Measurements from ENCODE around the gene FASLG.

FASLG gene

GRCh38 chr1:172646653-172647052 lies 12.2 kb upstream of the FASLG start:
- DNase-seq (ENCODE audit: low read depth, low spot score) = no peak

DNA sequence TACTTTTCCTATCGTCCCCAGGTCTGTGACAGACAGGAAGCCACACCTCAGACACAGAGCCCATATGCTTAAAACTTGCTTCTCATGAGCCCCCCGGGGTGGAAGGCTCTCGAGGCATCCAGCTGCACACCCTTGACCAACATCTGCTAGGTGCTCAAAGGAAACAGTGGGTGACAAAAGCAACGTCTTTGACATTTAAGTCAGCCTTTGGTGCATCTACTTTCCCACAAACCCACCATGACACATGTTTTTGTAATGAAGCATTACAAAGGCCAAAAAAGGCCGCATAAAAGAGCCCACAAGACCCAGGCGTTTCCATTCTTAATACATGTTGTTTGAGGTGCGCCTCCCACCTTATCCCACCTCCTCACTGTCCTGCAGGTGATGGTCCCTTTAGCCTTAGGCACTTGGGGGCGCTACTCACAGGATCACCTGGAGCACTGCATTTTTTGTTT lies 11.8 kb upstream of the FASLG start:
- DNase-seq (ENCODE audit: low read depth, low spot score) = no peak

DNA sequence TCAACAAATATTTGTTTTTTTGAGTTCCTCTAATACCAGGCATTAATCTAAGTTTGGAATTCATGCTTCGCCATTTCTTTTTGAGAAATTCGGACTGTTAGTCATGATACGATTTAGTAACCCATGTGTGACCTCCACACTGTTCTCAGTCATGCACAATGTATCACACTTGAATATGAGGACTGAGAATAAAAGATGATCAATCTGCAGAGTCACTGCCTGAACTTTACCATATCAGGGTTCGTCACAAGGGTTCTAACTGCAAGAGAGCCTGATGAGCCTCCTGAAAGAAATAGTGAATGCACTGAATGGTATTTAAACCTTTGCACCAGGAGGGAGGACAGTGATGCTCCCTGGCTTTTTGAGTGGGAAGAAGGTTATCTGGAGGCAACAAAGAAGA lies 10.9 kb upstream of the FASLG start:
- no peak for DNase-seq (ENCODE audit: low read depth, low spot score)

DNA sequence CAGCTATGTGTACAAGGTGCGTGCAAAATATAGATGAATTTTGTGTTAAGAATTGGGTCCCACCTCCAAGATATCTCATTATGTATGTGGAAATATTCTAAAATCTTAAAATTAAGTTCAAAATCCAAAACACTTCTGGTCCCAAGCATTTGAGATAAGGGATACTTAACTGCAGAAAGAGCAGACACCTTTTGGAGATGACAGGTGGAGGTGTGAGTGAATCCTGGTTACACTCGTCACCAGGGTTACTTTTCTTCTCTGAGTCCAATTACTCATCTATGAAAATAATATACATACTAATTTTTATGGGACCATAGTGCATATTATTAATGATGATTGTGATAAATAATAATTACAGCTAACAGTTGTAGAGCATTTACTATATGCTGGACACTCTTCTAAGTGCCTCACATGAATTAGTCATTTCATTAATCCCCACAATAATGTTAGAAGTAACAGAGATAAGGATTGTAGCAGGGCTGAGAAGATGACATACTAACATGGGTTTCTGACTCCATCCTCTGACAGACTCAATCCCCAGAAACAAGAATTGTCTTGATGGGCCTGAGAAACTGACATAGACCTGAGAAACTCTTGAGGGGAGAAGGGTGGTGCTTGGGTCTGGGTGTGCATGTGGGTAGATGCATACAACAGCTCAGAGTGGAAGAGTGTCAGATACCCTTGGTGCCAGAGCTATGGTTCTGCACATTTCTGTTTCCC lies 8.3 kb upstream of the FASLG start:
- no peak for DNase-seq (ENCODE audit: low read depth, low spot score)

DNA sequence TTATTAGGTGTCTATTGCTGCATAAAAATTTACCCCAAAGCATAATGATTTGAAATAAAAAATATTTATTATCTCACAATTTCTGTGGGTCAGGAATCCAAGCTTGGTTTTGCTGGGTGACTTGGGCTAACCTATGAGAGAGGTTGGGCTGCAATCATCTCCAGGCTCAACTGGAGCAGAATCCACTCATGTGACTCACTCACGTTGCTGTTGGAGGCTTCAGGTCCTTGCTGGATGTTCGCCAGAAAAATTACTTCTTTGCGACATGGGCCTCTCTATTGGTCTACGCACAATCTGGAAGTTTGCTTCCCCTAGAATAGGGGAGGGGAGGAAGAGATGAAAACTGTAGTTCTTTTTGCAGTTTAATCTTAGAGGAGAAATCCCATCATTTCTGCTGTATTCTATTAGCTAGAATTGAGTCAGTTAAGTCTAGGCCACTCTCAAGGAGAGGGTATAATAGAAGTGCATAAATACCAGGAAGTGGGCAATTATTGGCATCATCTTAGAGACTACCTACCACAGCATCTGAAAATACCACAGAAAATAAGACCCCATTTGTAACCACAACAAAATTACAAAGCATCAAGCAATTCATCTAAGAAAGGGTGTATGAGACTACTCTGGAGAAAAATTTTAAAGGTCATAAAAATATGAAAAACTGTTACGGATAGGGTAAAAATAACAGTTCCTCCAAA lies 5.7 kb upstream of the FASLG start:
- no peak for DNase-seq (ENCODE audit: low read depth, low spot score)

GRCh38 chr1:172654535-172654934 lies 4.4 kb upstream of the FASLG start:
- no peak for DNase-seq (ENCODE audit: low read depth, low spot score)

DNA sequence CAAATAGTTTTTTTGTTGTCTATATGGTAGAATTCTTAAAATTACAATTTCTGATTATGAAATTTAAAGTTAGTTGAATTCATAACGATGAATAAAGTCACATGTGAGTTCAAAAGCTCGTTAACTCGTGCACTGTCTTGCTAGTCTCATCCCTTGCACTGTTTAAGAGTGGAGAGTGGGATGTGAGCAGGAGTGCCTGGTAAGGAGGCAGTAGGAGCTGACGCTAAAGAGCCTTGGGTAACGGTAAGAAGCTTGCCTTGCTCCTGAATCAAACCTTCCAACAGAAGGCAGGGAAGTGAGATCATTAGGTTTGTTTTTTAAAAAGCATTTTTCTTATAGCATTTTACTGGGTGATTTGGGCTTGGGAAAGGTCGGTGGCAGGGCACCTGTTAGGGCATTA lies 2.3 kb upstream of the FASLG start:
- no peak for DNase-seq (ENCODE audit: low read depth, low spot score)

DNA sequence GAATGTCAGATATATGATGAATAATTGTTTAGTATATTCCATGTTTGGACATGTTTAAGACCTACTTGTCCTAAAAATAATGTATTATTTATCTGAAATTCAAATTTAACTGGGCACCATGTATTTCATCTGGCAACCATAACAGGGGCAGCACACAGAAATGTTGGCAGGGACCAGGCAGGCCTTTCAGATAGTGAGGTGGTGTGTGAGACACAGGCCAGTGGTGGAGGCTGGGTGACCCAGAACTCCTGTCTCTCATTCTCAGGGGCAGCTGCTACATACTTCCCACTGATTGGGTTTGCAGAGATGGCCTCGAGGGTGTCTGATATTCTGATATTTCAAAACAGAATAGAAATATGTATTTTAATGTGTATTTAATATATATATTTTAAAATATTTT lies 1.3 kb upstream of the FASLG start:
- no peak for DNase-seq (ENCODE audit: low read depth, low spot score)

GRCh38 chr1:172661107-172661506 lies 2.2 kb downstream of the FASLG start:
- DNase-seq (ENCODE audit: low read depth, low spot score) = no peak

DNA sequence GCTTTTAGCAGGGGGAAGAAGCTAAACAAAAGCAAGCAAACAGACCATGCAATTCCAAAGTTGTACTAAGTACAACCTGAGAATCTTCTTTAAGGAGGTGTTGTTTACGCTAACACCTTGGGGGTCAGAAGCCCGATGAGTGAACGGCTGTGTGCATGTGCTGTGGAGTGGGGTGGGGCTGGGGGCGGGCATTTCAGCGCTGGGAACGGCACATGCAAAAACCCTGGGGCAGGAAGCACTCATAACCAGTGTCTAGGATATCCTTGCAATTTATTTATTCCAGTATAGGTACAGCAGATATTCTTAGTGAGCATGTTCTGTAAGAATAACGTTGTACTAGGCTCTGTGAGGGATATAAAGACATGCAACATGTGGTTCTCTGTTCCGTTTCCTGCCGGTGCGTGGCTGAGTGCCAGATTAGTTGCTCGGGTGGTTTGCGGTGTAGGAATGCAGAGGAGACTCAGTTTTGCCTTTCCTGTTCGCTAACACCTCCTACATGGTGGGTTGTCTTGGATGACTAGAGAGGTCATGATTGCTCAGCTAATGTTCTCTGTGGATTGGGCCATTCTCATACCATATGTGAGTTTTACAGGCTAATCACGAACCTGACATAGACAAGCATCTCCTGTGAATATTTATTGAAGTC lies 3.7 kb downstream of the FASLG start:
- DNase-seq (ENCODE audit: low read depth, low spot score) = no peak

DNA sequence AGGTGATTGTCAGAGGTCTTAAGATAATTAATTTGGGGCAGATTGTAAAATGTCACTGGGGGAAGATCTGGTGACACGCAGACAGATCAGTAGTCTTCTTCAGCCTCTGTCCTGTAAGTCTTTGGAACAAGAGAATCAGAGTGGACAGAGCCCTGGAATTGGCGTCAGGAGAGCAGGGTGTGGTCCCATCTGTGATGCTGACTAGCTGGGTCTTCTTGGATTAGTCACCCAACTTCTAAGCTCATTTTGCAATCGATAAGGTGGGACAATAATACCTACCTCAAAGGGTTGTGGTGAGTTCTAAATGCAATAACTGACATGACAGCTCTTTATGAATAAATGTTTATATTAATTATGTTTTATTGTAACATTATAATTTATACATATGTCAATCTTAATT lies 4.8 kb downstream of the FASLG start:
- DNase-seq (ENCODE audit: low read depth, low spot score) = no peak

GRCh38 chr1:172668097-172668496 lies 9.2 kb downstream of the FASLG start:
- DNase-seq (ENCODE audit: low read depth, low spot score) = no peak

- no peak for DNase-seq (ENCODE audit: low read depth, low spot score)
Measured at GRCh38 chr1:172669011-172669410, 10.1 kb downstream of the FASLG start.

DNA sequence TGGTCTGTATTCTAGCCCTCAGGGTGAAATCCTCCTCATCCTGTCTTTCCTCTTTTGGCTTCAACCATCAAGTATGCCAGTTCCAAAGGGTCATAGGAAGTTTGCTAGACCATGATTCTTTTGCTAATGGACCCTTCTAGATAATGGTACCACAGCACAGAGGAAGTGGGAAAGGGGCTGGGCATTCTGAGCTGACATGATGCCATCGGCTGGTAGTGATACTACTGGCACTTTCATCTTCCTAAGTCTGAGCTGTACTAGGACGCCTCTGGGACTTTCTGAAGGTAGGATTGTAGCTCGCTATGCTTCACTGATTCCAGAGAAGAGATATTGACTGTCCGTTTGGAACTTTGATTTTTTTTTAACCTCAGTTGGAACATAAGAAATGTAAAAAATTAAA lies 11.4 kb downstream of the FASLG start:
- no peak for DNase-seq (ENCODE audit: low read depth, low spot score)

GRCh38 chr1:172670791-172671190 lies 11.9 kb downstream of the FASLG start:
- no peak for DNase-seq (ENCODE audit: low read depth, low spot score)

DNA sequence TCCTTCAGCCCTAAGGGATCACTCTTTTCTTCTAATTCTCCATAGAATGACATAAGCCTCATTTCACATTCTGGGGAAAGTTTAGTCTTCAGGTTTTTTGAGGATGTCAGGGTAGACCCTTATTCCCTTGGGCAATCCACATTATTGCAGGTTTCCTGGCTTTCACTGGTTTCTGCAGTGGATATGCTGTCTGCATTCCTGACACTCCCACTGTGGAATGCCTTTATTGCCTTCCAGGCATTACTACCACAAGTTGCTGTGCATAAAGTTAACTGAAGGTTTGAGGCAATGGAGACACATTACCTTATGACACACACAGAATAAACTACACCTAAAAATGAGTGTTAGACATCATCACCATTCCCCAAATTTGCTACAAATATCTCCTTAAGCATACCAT lies 12.7 kb downstream of the FASLG start:
- no peak for DNase-seq (ENCODE audit: low read depth, low spot score)

DNA sequence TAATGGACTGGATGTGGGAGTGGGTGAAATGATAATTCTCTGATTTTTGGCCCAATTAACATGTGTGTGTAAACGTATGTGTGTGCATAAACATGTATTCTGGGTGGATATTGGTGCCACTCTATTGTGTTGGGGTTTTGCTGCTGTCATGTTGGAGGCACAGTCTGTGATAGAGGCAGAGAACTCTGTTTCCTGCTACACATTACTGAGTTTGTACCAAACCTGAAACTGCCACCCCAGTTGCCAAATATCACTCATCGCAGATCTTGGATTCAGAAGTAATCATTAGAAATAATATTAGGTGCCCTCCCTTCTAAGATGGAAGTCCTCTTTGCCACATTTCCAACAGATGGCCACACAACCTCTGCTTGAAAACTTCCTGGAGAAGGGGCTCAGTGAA lies 13.8 kb downstream of the FASLG start:
- DNase-seq (ENCODE audit: low read depth, low spot score) = no peak

GRCh38 chr1:172673761-172674160 lies 14.9 kb downstream of the FASLG start:
- no peak for DNase-seq (ENCODE audit: low read depth, low spot score)

GRCh38 chr1:172674831-172675613 lies 16.1 kb downstream of the FASLG start:
- no peak for DNase-seq (ENCODE audit: low read depth, low spot score)

DNA sequence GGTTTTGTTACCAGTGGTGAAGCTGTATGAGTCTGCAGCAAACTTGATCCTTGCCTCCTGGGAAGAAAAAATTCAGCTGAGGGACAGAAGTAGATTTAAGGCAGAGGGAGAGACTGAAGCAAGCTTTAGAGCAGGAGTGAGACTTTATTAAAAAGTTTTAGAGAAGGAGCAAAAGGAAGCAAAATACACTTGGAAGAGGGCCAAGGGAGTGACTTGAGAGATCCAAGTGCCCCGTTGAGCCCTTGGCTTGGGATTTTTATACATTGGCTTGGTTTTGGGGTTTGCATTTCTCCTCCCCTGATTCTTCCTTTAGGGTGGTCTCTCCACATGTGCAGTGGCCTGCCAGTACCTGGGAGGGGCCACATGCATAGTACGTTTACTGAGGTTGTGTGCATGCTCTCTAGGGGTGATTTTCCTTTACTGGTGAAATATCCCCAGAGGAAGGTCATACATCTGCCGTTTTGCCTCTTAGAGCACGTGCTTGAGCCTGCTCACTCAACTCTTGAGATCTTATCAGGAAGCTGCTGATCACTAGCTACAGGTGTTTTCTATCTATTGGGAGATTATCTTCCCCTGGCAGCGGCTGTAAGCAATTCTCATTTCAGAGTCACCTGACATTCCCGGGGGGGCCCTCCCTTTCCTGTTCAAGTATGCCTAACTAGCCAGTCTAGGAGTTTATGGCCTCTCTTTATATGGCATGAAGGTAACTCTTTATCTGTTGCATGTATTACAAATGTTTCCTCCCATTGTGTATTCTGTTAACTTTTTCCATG lies 20.3 kb downstream of the FASLG start:
- DNase-seq (ENCODE audit: low read depth, low spot score) = no peak

- DNase-seq (ENCODE audit: low read depth, low spot score) = no peak
Measured at GRCh38 chr1:172680244-172680643, 21.3 kb downstream of the FASLG start.
